Measurements from ENCODE around the gene LRRC56.

GRCh38 chr11:532527-532985 lies 4.8 kb upstream of the LRRC56 start:
- TF ChIP-seq FOXP2 (optimal IDR thresholded peaks at IDR 0.05; ENCODE audit: borderline replicate concordance, extremely low read depth, extremely low read length, insufficient read depth) (no peak), SIN3A (IDR thresholded peaks at IDR 0.05; ENCODE audit: borderline replicate concordance, insufficient read depth, low read length) (no peak)
